CD4-positive, alpha-beta T cell (primary cell): ENCODE measurements around the gene FAM120A. TPM values are rescaled to one million over a fixed set of nuclear protein-coding genes. Genes with fewer than 3 reads are reported as not detected.

Source experiments
- ATAC-seq: fragments of 200-7000 bp; cut with Tn5 transposase; one replicate; pipeline ENCODE4 v1.10.0; 2022; ENCODE audit warnings: mild to moderate bottlenecking; ENCODE audit not compliant: poor library complexity
- CTCF ChIA-PET: fragments of 350-600 bp; sonication (Branson Sonifier 250); formaldehyde crosslinking; loops from one replicate; lab custom pipeline; 2021; ENCODE audit warnings: antibody characterized with exemption, inconsistent platforms; lab: Charles Lee
- POLR2A ChIA-PET: fragments of 350-600 bp; sonication (Branson Sonifier 250); formaldehyde crosslinking; loops from one replicate; lab custom pipeline; 2021; ENCODE audit warnings: antibody characterized with exemption, inconsistent platforms; lab: Charles Lee
- DNase-seq, 14 experiments: peaks; one replicate each; pipeline ENCODE4 v3.0.0-alpha.2; 2013 to 2020; ENCODE audit warnings: mixed read lengths in 2 of 14
- H3K27ac ChIP-seq, 2 donors: one replicate each; pipeline versions ENCODE4 v1.5.1 to v1.7.0; 2013; ENCODE audit warnings: low read length in 2 of 2, low read depth in 1 of 2, mild to moderate bottlenecking in 1 of 2
- H3K27me3 ChIP-seq, 2 experiments: 1 replicate in 1 of 2; 2 replicates in 1 of 2; pipeline versions ENCODE4 v1.6.1 to v1.7.0; 2013; ENCODE audit warnings: low read length in 2 of 2, control low read depth in 1 of 2, mild to moderate bottlenecking in 1 of 2, moderate library complexity in 1 of 2; ENCODE audit not compliant: insufficient read depth in 2 of 2, control insufficient read depth in 1 of 2
- H3K36me3 ChIP-seq: one replicate; pipeline ENCODE4 v1.6.1; 2013; ENCODE audit warnings: low read length, control low read depth; ENCODE audit not compliant: insufficient read depth
- H3K4me1 ChIP-seq: one replicate; pipeline ENCODE4 v1.6.1; 2013; ENCODE audit warnings: low read length, control low read depth; ENCODE audit not compliant: insufficient read depth
- H3K4me3 ChIP-seq: one replicate; pipeline ENCODE4 v1.5.1; 2013; ENCODE audit warnings: mild to moderate bottlenecking, low read length, moderate library complexity
- H3K9me3 ChIP-seq, 2 experiments: 1 replicate in 1 of 2; 2 replicates in 1 of 2; pipeline versions ENCODE4 v1.6.1 to v1.7.0; 2013; ENCODE audit warnings: low read length in 2 of 2, mild to moderate bottlenecking in 2 of 2, control low read depth in 1 of 2, moderate library complexity in 1 of 2; ENCODE audit not compliant: control insufficient read depth in 1 of 2, insufficient read depth in 1 of 2
- H3K27ac Mint-ChIP-seq: one replicate; pipeline ENCODE4 v1.8.0; 2020; ENCODE audit warnings: mixed read lengths
- H3K27me3 Mint-ChIP-seq: one replicate; pipeline ENCODE4 v1.8.0; 2021; ENCODE audit warnings: mixed read lengths
- H3K36me3 Mint-ChIP-seq: one replicate; pipeline ENCODE4 v1.8.0; 2021; ENCODE audit warnings: low read depth, mixed read lengths
- H3K4me1 Mint-ChIP-seq: one replicate; pipeline ENCODE4 v1.8.0; 2021; ENCODE audit warnings: low read depth, mixed read lengths
- H3K4me3 Mint-ChIP-seq: one replicate; pipeline ENCODE4 v1.8.0; 2020; ENCODE audit warnings: mild to moderate bottlenecking, mixed read lengths
- H3K9me3 Mint-ChIP-seq: one replicate; pipeline ENCODE4 v1.8.0; 2020; ENCODE audit warnings: mixed read lengths
- CTCF ChIP-seq: fragments of 200-600 bp; IDR thresholded peaks from one replicate; pipeline ENCODE4 v1.8.0; 2022; ENCODE audit warnings: antibody characterized with exemption, mild to moderate bottlenecking
- intact Hi-C, 2 experiments: fragments of 100-400 bp; cut with DNase I in 1 of 2; cut with micrococcal nuclease in 1 of 2; formaldehyde crosslinking; loops; one replicate each; pipeline versions ENCODE4 v1.15.1 to v1.9.0; 2023 to 2025; cut with DNase I, micrococcal nuclease
- total RNA-seq, 174 experiments: library from RNA in 2 of 174; stranded (reverse) in 2 of 174; gene quantifications; one replicate each; pipeline ENCODE4 v1.2.3 and lab custom pipeline; 2021 to 2026

Gene FAM120A
- total RNA-seq, 2 experiments from 2014 or later: 46.5 to 51.7 TPM

DNA sequence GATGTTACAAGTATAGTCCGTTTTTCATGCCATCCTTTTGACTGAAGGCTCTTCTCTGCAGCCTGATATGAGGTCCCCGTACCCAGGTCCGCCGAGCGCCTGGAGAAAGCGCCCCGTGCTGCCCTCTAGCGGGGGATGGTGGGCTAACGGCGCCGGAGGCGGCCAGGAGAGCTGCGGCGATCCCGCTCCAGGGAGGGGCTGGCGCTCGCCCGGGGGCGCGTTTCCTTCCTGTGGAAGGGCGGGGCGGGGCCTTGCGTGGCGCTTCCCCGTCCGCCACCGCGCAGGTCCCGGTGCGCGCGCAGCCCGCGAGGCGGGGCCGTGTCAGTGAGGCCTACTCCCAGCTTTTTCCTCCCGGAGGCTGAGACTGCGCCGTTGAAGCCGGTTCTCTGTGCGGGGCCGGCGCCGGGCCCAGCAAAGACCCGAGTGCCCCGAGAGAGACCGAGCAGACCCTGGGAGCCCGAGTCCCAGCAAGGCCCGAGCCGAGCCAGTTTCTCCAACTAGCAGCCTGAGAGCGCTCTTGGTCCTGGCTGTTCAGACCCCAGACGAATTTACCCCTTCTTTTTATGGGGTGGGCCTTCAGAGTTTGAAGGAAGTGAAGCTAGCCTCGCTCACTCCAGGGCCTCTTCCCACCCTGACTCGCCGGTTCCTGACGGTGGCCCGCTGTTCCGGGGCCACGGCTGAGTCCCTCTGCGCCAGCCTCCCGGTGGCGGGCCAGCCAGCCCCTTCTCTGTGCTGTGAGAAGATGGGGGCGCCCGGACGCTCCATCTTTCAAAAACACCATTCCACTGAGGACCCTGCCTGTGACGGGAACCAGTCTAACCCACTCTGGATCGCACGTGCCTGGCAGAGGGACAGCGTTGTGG, 115.2 kb downstream of the FAM120A start:
- peak; percentile 97 for ATAC-seq
- H3K9me3 Mint-ChIP-seq: no peaks in the 10 kb centered on the region
- POLR2A ChIA-PET: interaction anchor here (0.6 to 2.1 kb wide), 26 partner anchors 9 to 897 kb away, joined by 3 to 40 read pairs (median 4); partner anchors contain the start of genes BICD2, FAM120A, FAM120AOS and IPPK
- H3K4me1 Mint-ChIP-seq: peaks cover 10% of the 10 kb centered on the region
- peak overlapping the region; percentile 90 for H3K27ac Mint-ChIP-seq
- Histone ChIP-seq H3K9me3 (no peaks in the 10 kb centered on the region), H3K4me3 (peak overlapping the region; percentile 70), H3K36me3 (peaks cover 28% of the 10 kb centered on the region), H3K27me3 (no peaks in the 10 kb centered on the region), H3K4me1 (peaks cover 19% of the 10 kb centered on the region), H3K27ac (peak overlapping the region; percentile 89 to 92)
- peak; percentile 95 to 99 (median 99) for DNase-seq
- H3K4me3 Mint-ChIP-seq: peak overlapping the region; percentile 88
- peaks cover 36% of the 10 kb centered on the region for H3K36me3 Mint-ChIP-seq
- CTCF ChIA-PET: interaction anchor here (0.6 to 1.8 kb wide), 20 partner anchors 9 to 1770 kb away, joined by 3 to 13 read pairs (median 4); partner anchors contain the start of genes FAM120AOS, IPPK, NINJ1 and PHF2
- intact Hi-C loops: loop anchor here (1.0 to 10.0 kb wide), 11 partner anchors 10 to 1449 kb away; partner anchors contain the start of genes FAM120AOS (in 2 of the 2), CENPP (in 1 of the 2), IARS1 (in 1 of the 2) and NOL8 (in 1 of the 2)
- TF ChIP-seq CTCF: peak; percentile 91
- no peaks in the 10 kb centered on the region for H3K27me3 Mint-ChIP-seq

DNA sequence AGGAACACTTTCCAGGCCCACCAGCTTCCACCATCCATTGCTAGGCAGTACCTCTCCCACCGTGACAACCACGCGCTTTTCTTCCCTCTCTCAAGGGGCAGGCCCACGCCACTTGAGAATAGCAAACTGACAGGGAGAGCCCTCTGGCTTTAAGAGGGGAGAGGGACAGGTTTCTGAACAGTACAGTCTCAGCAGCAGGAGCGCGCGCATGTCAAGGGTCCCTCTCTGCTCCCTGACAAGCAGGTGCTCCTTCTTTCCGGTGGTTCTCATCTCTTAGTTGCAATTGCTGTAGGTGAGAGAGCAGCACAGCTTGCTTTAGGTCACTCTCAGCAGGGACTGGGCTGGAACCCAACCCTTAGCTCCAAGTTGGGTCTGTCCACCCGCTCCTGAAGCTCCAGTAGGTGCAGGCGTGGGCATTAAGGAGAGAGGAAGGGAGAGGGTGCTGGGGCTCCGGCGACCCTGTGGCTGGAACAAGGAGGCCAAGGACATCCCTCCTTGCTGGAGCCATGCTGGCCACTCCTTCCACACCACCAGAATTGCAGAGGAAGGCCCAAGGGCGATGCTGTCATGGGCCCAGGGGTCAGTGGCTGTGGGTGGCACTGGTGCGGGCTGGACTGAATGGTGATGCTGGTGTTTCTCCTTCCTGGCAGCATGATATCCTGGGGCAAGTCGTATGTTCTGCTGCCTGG, 115.9 kb downstream of the FAM120A start:
- POLR2A ChIA-PET: interaction anchor here (0.6 to 2.1 kb wide), 12 partner anchors 8 to 897 kb away, joined by 3 to 40 read pairs (median 5); partner anchors contain the start of genes BICD2, FAM120A, FAM120AOS and IPPK
- Mint-ChIP-seq H3K9me3 (no peaks in the 10 kb centered on the region), H3K27me3 (no peaks in the 10 kb centered on the region), H3K4me3 (peak overlapping the region; percentile 88), H3K27ac (peak overlapping the region; percentile 90), H3K4me1 (peaks cover 10% of the 10 kb centered on the region), H3K36me3 (peaks cover 28% of the 10 kb centered on the region)
- intact Hi-C loops: loop anchor here (1.0 to 10.0 kb wide), 11 partner anchors 9 to 1450 kb away; partner anchors contain the start of genes FAM120AOS (in 2 of the 2), CENPP (in 1 of the 2), IARS1 (in 1 of the 2) and NOL8 (in 1 of the 2)
- ATAC-seq (no peak), DNase-seq (peak in 1 of 14 experiments; percentile 12)
- peak overlapping the region; percentile 70 for H3K4me3 ChIP-seq
- peaks cover 19% of the 10 kb centered on the region for H3K4me1 ChIP-seq
- peaks cover 20% of the 10 kb centered on the region for H3K36me3 ChIP-seq
- TF ChIP-seq CTCF: no peak
- no peaks in the 10 kb centered on the region for H3K9me3 ChIP-seq
- CTCF ChIA-PET: interaction anchor here (1.0 to 1.7 kb wide), 7 partner anchors 10 to 105 kb away, joined by 3 to 13 read pairs (median 8); no protein-coding TSS in a partner anchor
- peak overlapping the region; percentile 89 to 92 for H3K27ac ChIP-seq
- H3K27me3 ChIP-seq: no peaks in the 10 kb centered on the region

- H3K4me1 Mint-ChIP-seq: peaks cover 10% of the 10 kb centered on the region
- no peak overlapping the region for H3K4me3 Mint-ChIP-seq
- peaks cover 22% of the 10 kb centered on the region for H3K36me3 Mint-ChIP-seq
- Histone ChIP-seq H3K9me3 (no peaks in the 10 kb centered on the region), H3K4me1 (peaks cover 19% of the 10 kb centered on the region), H3K36me3 (peaks cover 12% of the 10 kb centered on the region), H3K27me3 (no peaks in the 10 kb centered on the region), H3K27ac (no peak overlapping the region), H3K4me3 (no peak overlapping the region)
- H3K27ac Mint-ChIP-seq: peak overlapping the region; percentile 90
- intact Hi-C loops: loop anchor here (5.0 to 10.0 kb wide), 8 partner anchors 403 to 1451 kb away; partner anchors contain the start of genes CENPP (in 1 of the 2), IARS1 (in 1 of the 2), NOL8 (in 1 of the 2) and SPTLC1 (in 1 of the 2)
- no peaks in the 10 kb centered on the region for H3K9me3 Mint-ChIP-seq
- ChIA-PET POLR2A (no interaction called here), CTCF (no interaction called here)
- ATAC-seq (no peak), DNase-seq (no peak)
- no peaks in the 10 kb centered on the region for H3K27me3 Mint-ChIP-seq
- no peak for TF ChIP-seq CTCF
These were observed 116.7 kb downstream of the FAM120A start for GRCh38 chr9:93568169-93568568.
